ENCODE data around the gene CD8B. TPM values are rescaled to one million over a fixed set of nuclear protein-coding genes. Genes with fewer than 3 reads are reported as not detected.

Gene CD8B
- total and polyA plus RNA-seq, 2 of the 13 experiments (the other 11 are each of a cell fraction or from before 2014, with no cell fraction given): 0.04 TPM; not detected in 1

GRCh38 chr2:86815611-86816010 is 46.1 kb downstream of the CD8B start (continued):
- no peak for TF ChIP-seq ZNF407 (CRISPR knock-in tag; IDR thresholded peaks at IDR 0.05; ENCODE audit: not compliant biosample characterization)
- TF ChIP-seq JUND (CRISPR knock-in tag; IDR thresholded peaks at IDR 0.05): no peak
- TF ChIP-seq IRX3 (CRISPR knock-in tag; IDR thresholded peaks at IDR 0.05; ENCODE audit: borderline replicate concordance, low read depth): no peak
- TF ChIP-seq FOSL2 (CRISPR knock-in tag; IDR thresholded peaks at IDR 0.05): no peak
